Stimulated activated CD8-positive, alpha-beta memory T cell treated with anti-CD3 and anti-CD28 coated beads, Interleukin-7, amount 100 ng/mL, for 48 hours (primary cell): ENCODE measurements around the gene NKAIN4.
"Not testable (repeated sequence)": the region's sequence is repeated elsewhere in the genome, so short reads cannot be mapped to it uniquely, and the experiment has no call there.

Source experiments
- DNase-seq, 2 donors: peaks; one replicate each; pipeline ENCODE4 v3.0.0-alpha.2; 2020; ENCODE audit warnings: low read depth in 1 of 2; ENCODE audit errors: extremely low read depth in 1 of 2

Gene NKAIN4

DNA sequence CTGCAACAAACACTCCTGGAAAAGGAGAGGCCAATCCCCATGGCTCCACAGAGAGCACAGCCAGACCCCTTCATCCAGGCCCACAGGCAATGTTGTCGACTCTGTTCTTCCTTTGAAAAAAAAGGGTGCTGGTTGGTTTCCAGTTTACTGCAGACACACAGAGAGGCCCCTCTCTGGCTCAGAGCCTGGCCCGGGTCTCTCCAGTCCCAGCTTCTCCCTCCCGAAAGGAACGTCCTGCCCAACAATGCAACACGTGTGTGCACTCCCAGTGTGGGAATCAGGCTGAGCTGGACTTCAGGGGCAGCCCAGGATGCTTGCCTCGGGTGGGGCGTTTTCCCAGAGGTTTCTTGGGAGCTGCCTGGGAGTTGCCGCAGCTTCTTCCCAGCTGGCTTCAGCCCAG, 4.5 kb upstream of the NKAIN4 start:
- no peak for DNase-seq

DNA sequence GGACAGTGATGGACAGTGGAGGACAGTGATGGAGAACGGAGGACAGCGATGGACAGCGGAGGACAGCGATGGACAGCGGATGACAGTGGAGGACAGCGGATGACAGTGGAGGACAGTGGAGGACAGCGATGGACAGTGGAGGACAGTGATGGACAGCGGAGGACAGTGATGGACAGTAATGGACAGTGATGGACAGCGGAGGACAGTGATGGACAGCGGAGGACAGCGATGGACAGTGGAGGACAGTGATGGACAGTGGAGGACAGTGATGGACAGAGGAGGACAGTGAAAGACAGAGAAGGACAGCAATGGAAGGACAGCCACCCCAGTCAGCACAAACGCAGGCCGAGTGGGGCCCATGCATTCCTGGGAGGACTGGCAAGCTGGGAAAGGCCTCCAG, 3.4 kb upstream of the NKAIN4 start:
- DNase-seq = no peak

- DNase-seq = no peak
Measured at GRCh38 chr20:63256954-63257353, 2.7 kb upstream of the NKAIN4 start.

- no peak for DNase-seq
Measured at GRCh38 chr20:63255931-63256704, 1.9 kb upstream of the NKAIN4 start.

- no peak for DNase-seq
Measured at GRCh38 chr20:63254606-63255384, 532 bp upstream of the NKAIN4 start.

DNA sequence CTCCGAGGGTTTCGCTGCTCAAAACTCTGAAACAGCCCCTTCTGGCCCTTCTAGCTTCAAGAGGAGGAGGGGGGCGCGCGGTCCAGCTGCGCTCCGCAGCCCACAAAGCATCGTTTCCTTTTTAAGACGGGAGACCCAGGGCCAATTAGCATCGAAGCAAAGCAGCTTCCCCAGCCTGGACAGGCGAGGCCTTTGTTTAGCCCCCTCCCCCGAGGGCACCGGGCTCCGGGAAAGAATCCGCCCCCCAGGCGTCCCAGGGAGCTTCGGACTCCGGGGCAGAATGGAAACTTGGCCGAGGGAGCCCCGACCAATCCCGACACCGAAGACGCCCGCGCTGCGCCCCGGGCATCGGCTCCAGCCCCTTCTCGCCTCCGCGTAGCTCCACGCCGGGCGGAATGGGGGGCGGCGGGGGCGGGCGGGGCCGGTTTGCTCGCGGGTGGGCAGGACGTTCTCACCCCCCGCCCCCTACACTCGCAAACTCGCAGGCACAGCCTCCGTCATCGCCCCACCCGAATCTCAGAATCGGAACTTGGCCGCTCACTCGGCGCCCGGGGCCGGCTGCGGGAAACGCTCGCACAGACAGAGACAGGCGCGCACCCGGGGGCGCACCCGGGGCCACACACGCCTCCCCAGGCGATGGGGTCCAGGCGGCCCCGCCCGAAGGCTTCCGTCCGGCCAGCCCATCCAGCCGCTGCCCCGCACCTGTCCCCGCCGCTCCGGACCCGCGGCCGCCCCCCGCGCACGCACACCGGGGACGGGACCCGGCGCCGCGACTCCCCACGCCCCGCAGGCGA, 628 bp downstream of the NKAIN4 start:
- DNase-seq = no peak

DNA sequence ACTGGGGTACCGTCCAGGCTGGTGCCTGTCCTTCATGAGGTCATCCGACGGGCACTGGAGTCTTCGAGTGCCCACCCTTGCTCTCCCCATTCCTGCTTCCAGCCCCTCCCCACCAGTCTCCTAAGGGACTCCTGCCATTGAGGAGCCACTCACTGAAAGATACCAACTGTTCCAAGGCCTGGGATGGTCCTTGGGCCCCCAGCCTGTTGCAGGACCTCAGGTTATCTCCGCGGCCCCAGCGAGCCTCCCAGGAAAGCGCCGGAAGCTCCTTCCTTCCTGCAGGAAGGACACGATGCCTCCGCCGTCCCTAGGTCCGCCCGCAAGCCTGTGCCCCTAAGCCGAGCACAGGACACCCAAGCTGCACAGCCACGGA, 1.2 kb downstream of the NKAIN4 start:
- no peak for DNase-seq

- DNase-seq = no peak
Measured at GRCh38 chr20:63252284-63252711, 2.0 kb downstream of the NKAIN4 start.

- not testable (repeated sequence) for DNase-seq
Measured at GRCh38 chr20:63251350-63251749, 2.9 kb downstream of the NKAIN4 start.

DNA sequence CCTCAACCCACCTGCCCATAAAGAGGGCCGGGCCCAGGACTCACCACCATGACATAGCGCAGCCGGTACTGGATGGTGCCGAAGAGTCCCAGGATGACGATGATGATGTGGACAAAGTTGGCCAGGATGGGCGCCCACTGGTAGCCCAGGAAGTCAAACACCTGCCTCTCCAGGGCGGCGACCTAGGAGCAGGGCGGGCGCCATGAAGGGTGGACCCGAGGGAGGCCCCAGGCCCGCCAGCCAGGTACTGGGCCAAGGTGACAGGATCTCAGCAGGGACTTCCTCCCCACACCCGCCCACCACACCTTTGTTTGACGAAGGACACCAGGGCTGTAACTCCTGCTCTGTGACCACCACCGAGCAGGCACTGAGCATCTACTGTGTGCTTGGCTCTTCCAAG, 4.4 kb downstream of the NKAIN4 start:
- DNase-seq = no peak

GRCh38 chr20:63248835-63249591, 5.2 kb downstream of the NKAIN4 start:
- no peak for DNase-seq

DNA sequence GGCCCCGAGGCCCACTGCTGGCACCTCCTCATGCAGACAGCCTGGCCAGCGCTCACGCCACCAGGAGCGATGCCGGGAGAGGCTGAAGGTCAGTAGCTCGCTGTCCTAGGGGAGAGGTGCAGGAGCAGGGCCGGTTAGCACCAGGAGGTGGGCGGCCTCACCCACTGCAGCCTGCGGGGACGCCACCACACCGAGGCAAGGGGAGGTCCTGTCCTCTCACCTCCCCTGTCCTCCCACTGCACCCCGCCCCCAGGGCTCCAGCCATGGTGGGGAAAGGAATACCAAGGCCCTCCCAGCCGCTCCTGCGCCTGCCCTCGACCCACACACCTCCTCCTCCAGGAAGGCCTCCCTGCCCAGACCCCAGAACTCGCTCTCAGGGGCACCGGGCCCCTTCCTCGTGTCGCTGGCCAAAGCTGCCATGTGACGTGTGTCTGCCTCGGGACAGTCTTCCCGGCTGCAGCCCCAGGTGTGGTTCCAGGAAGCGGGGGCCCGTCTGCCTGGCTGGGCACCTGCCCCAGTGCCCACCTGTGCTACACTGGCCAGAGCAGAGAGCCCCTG, 6.5 kb downstream of the NKAIN4 start:
- no peak for DNase-seq

- no peak for DNase-seq
Measured at GRCh38 chr20:63246490-63247288, 7.6 kb downstream of the NKAIN4 start.

- DNase-seq = no peak
Measured at GRCh38 chr20:63244468-63244867, 9.8 kb downstream of the NKAIN4 start.

DNA sequence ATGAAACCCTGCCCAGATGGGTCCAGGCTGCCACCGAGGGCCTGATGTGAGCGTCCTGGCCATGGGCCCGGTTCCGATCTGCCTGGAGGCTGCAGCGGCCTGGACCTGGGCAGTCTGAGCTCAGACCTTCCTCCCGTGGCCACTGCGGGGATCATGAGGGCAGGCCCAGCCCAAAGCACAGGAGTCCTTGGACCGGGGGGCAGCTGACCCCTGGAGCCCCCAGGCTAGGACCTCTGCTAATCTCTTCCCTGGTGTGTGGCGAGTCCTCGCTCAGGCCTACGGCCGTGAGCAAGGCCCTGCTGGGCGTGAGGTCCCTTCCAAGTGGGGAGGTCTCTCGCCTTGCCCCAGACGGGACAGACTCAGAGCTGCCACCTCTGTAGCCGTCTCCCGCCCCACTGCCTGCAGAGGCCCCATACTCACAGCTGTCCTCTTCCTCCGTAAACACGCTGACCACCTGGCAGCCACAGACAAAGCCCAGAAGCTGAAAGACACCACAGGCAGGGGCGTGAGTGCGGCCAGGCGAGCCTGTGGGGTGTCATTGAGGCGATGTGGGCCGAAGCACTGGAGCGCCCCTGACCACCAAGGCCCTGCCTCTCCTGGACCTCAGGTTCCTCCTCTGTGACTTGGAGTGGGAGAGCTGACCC, 10.5 kb downstream of the NKAIN4 start:
- no peak for DNase-seq

- no peak for DNase-seq
Measured at GRCh38 chr20:63242736-63243135, 11.5 kb downstream of the NKAIN4 start.

GRCh38 chr20:63241272-63241671, 13.0 kb downstream of the NKAIN4 start:
- no peak for DNase-seq

DNA sequence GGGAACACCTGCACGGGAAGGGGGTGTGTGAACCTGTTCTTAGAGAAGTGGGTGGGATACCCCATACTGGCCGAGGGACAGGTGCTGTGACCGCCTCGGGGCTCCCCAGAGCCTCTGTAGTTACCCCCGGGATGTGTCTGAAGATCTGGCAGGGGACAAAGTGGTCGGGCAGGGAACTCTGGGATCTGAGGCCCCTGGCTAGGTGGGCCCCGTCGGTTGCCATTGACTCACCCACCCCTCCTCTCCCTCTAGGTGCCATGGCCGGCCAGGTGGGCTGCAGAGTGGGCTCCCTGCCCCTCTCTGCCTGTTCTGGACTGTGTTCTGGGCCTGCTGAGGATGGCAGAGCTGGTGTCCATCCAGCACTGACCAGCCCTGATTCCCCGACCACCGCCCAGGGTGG, 14.3 kb downstream of the NKAIN4 start:
- DNase-seq = no peak

DNA sequence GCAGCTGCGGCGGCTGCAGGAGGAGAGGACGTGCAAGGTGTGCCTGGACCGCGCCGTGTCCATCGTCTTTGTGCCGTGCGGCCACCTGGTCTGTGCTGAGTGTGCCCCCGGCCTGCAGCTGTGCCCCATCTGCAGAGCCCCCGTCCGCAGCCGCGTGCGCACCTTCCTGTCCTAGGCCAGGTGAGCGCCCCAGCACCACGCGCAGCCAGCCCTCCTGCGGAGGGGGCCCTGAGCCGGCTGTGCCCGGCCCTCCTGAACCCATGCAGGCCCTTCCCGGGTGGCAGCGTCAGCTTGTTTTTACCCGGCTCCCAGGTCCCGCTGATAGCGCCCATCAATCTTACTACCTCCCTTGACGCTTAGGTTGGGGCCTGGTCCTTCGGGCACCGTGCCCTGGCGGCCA, 14.8 kb downstream of the NKAIN4 start:
- no peak for DNase-seq
